K562 (cell line): ENCODE results near the gene AMER3. TPM values are rescaled to one million over a fixed set of nuclear protein-coding genes. Genes with fewer than 3 reads are reported as not detected.

Experiments used
- ATAC-seq: fragments of 200-7000 bp; cut with Tn5 transposase; 3 replicates; pipeline ENCODE4 v1.9.1; 2020; ENCODE audit warnings: moderate library complexity
- BruUV-seq: library from RNA; stranded (reverse); fragments of 400-500 nt; replicated peaks from 2 replicates; lab custom pipeline; 2021; lab: Mats Ljungman, UMichigan
- CTCF ChIA-PET: fragments of 300-600 bp; formaldehyde crosslinking; extraction: SDS; loops from one replicate; lab custom pipeline; 2021; ENCODE audit warnings: low intra/inter-chr PET ratio; lab: Yijun Ruan, JAX
- POLR2A ChIA-PET: fragments of 300-600, 350-650 bp; sonication (Branson Sonifier 250); formaldehyde crosslinking; extraction: SDS; loops from one replicate; lab custom pipeline; 2021; ENCODE audit warnings: antibody characterized with exemption, inconsistent platforms; lab: Yijun Ruan, JAX
- DNase-seq, 4 experiments: peaks; one replicate each; pipeline versions ENCODE4 v3.0.0 to v3.0.0-alpha.2; 2011 to 2018; ENCODE audit warnings: low spot score in 3 of 4, mixed read lengths in 3 of 4; ENCODE audit errors: extremely low read depth in 1 of 4
- FAIRE-seq: peaks from 2 replicates; lab custom pipeline; 2011; peaks lifted over from hg19 to GRCh38; lab: Jason Lieb, UNC
- H2AFZ ChIP-seq: 2 replicates; pipeline ENCODE4 v1.6.0; 2011; ENCODE audit warnings: low read depth, low read length, control low read depth, inconsistent platforms
- H3K27ac ChIP-seq: fragments of 200-600 bp; 3 replicates; pipeline ENCODE4 v1.8.0; 2011; ENCODE audit warnings: low read depth, mild to moderate bottlenecking, control low read depth, inconsistent platforms, low read length, moderate library complexity, mixed read lengths; ENCODE audit errors: extremely low read depth
- H3K27me3 ChIP-seq, 2 experiments: fragments of 300-600 bp in 1 of 2; 2 replicates in 1 of 2; 3 replicates in 1 of 2; pipeline versions ENCODE4 v1.6.0 to v1.8.0; 2011; ENCODE audit warnings: inconsistent platforms in 2 of 2, low read length in 2 of 2, mild to moderate bottlenecking in 1 of 2, mixed read lengths in 1 of 2, moderate library complexity in 1 of 2; ENCODE audit not compliant: control insufficient read depth in 2 of 2, insufficient read depth in 2 of 2
- H3K36me3 ChIP-seq: fragments of 300-600 bp; 3 replicates; pipeline ENCODE4 v1.8.0; 2011; ENCODE audit warnings: mild to moderate bottlenecking, low read length, inconsistent platforms; ENCODE audit not compliant: control insufficient read depth, insufficient read depth
- H3K4me1 ChIP-seq, 2 experiments: fragments of 200-600 bp in 1 of 2; replicated peaks in 1 of 2; 2 replicates in 1 of 2; 3 replicates in 1 of 2; pipeline versions ENCODE4 v1.5.1 to v1.8.0; 2011; ENCODE audit warnings: inconsistent platforms in 2 of 2, low read length in 2 of 2, mild to moderate bottlenecking in 1 of 2, mixed read lengths in 1 of 2, moderate library complexity in 1 of 2; ENCODE audit not compliant: control insufficient read depth in 2 of 2, insufficient read depth in 2 of 2
- H3K4me2 ChIP-seq: 2 replicates; pipeline ENCODE4 v1.6.1; 2011; ENCODE audit warnings: low read length, control low read depth, inconsistent platforms, mixed read lengths; ENCODE audit not compliant: insufficient read depth
- H3K4me3 ChIP-seq: fragments of 200-600 bp; sonication (generic), shearing (Covaris generic); 2 replicates; pipeline ENCODE4 v1.5.1; 2016; ENCODE audit warnings: control low read depth, inconsistent platforms
- H3K79me2 ChIP-seq: fragments of 200-600 bp; 3 replicates; pipeline ENCODE4 v1.8.0; 2011; ENCODE audit warnings: low read length, inconsistent platforms; ENCODE audit not compliant: control insufficient read depth, insufficient read depth
- H3K9ac ChIP-seq, 2 experiments: 2 replicates each; pipeline versions ENCODE4 v1.6.0 to v1.6.1; 2011; ENCODE audit warnings: low read depth in 2 of 2, low read length in 2 of 2, control low read depth in 1 of 2, inconsistent platforms in 1 of 2, mild to moderate bottlenecking in 1 of 2, mixed read lengths in 1 of 2; ENCODE audit not compliant: insufficient read depth in 1 of 2
- H3K9me1 ChIP-seq: one replicate; pipeline ENCODE4 v1.6.0; 2011; ENCODE audit warnings: inconsistent platforms, mild to moderate bottlenecking, low read length, moderate library complexity; ENCODE audit not compliant: control insufficient read depth, insufficient read depth
- H3K9me3 ChIP-seq: replicated peaks from 2 replicates; pipeline ENCODE4 v1.5.1; 2011; ENCODE audit warnings: low read depth, low read length, inconsistent platforms; ENCODE audit not compliant: control insufficient read depth, insufficient read depth
- H4K20me1 ChIP-seq: replicated peaks from 2 replicates; pipeline ENCODE4 v1.6.1; 2011; ENCODE audit warnings: low read length, inconsistent platforms, mixed read lengths; ENCODE audit not compliant: control insufficient read depth, insufficient read depth
- C11orf30 ChIP-seq: fragments of 450-650 bp; IDR thresholded peaks from 2 replicates; pipeline ENCODE4 v1.6.1; 2016; ENCODE audit warnings: low read depth, mild to moderate bottlenecking
- KLF13 ChIP-seq: fragments of 450-650 bp; IDR thresholded peaks from 2 replicates; pipeline ENCODE4 v1.6.1; 2016; ENCODE audit warnings: missing genetic modification characterization, low read depth, mild to moderate bottlenecking, missing compliant biosample characterization, moderate library complexity, borderline replicate concordance
- LCOR ChIP-seq: sonication (generic); formaldehyde crosslinking; IDR thresholded peaks from 2 replicates; pipeline ENCODE4 v1.8.0; 2022; ENCODE audit warnings: mild to moderate bottlenecking, missing genetic modification reagents
- MIER1 ChIP-seq: fragments of 450-650 bp; IDR thresholded peaks from 2 replicates; pipeline ENCODE4 v1.6.1; 2016; ENCODE audit warnings: antibody characterized with exemption, mild to moderate bottlenecking, low read depth
- NCOR1 ChIP-seq: fragments of 450-650 bp; IDR thresholded peaks from 2 replicates; pipeline ENCODE4 v1.6.1; 2016; ENCODE audit warnings: mild to moderate bottlenecking, moderate library complexity
- NFRKB ChIP-seq: fragments of 450-650 bp; IDR thresholded peaks from 2 replicates; pipeline ENCODE4 v1.6.1; 2016; ENCODE audit warnings: low read depth
- NR2F6 ChIP-seq: fragments of 450-650 bp; formaldehyde crosslinking; IDR thresholded peaks from 2 replicates; pipeline ENCODE4 v1.4.0; 2020; ENCODE audit warnings: mild to moderate bottlenecking
- SMARCA5 ChIP-seq: fragments of 450-650 bp; IDR thresholded peaks from 2 replicates; pipeline ENCODE4 v1.6.1; 2016
- YBX1 ChIP-seq: fragments of 450-650 bp; IDR thresholded peaks from 2 replicates; pipeline ENCODE4 v1.7.1; 2016; ENCODE audit warnings: mild to moderate bottlenecking
- ZEB2 ChIP-seq: fragments of 450-650 bp; IDR thresholded peaks from 2 replicates; pipeline ENCODE4 v1.6.1; 2016
- ZNF175 ChIP-seq: fragments of 200-800 bp; sonication (Bioruptor generic); IDR thresholded peaks from 2 replicates; pipeline ENCODE4 v1.6.1; 2016; ENCODE audit warnings: low read depth, mild to moderate bottlenecking, missing genetic modification characterization, missing compliant biosample characterization
- ZNF507 ChIP-seq: conservative IDR thresholded peaks from 2 replicates; pipeline ENCODE4 v1.6.1; 2017; ENCODE audit warnings: missing genetic modification characterization, missing compliant biosample characterization
- WGBS: fragments of 100-300 bp; shearing (Covaris generic); methylation state at CpG from one replicate; pipeline ENCODE4 v1.1.6; 2016; ENCODE audit warnings: low coverage, mixed read lengths; ENCODE audit not compliant: insufficient coverage; ENCODE audit errors: missing lambda C conversion rate; 5-methylcytosine and 5-hydroxymethylcytosine counted together
- in situ Hi-C: fragments of 300-500 bp; cut with MboI; formaldehyde crosslinking; loops from 4 replicates; pipeline ENCODE4 v1.15.0; 2018; ENCODE audit warnings: inconsistent platforms, mixed read lengths
- intact Hi-C: fragments of 100-400 bp; cut with micrococcal nuclease; formaldehyde crosslinking; loops from 2 replicates; pipeline ENCODE4 v1.14.2; 2022
- polyA plus RNA-seq, 8 experiments: library from polyadenylated mRNA; depleted of rRNA in 4 of 8; stranded (reverse) in 5 of 8; unstranded in 3 of 8; fragments of >200 nt; fragmentation: Nextera tagmentation in 2 of 8; fragmentation: Illumina TruSeq in 1 of 8; extraction: Ambion mirVana in 2 of 8; extraction: Trizol in 1 of 8; gene quantifications; 2 replicates each; pipeline versions ENCODE4 v1.2.1 to v1.2.3, GENCODE V29; 2011 to 2014; ENCODE audit warnings: inconsistent platforms in 1 of 8, missing spikeins in 1 of 8
- total RNA-seq, 7 experiments: library from RNA; depleted of rRNA in 6 of 7; stranded (reverse); fragments of >200 nt in 6 of 7; fragmentation: Illumina TruSeq in 2 of 7; extraction: Trizol in 2 of 7; gene quantifications; 2 replicates each; pipeline versions ENCODE4 v1.2.1 to v1.2.3, GENCODE V29; 2011 to 2021; ENCODE audit warnings: low replicate concordance in 1 of 7

Gene AMER3
- total and polyA plus RNA-seq, 9 of the 15 experiments (the other 6 are each of a cell fraction or from before 2014, with no cell fraction given) = not detected

DNA sequence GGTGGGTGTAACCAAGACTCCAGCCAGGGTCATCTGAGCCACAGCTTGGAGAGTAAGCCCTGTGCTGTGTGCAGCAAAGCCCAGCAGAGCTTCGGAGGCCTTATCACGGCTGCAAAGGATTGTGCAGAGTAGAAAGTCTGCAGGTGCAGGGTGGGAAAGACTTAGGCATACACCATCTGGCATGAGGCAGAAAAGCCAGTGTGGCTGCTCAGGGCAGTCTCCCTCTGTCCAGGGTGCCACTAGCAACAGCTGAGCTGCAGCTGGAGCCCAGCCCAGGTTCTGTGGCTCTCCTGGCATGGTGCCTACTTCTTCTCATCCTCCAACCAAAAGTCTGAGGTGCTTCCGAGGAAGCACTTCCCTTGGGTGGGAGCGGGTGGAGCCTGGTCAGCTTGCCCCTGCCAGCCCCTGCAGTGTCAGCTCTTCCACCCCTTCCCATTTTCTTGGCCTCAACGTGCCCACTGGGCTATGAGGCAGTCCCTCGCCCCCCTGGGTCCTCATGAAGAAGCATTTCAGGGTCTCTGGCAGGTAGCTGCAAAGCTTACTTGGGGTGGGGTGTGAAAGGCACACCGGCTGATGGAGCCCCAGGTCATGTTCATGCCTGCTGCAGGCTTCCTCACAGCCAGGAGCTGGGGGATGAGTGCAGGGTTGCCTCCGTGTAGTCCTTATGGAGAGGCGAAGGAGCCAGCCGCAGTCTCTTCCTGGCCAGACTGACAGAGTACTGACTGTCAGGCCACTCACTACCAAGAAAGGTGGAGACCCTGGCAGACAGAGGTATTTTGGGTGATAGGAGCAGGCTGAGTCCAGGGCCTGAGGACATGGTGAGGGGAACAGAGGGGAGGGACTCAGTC lies 4.8 kb downstream of the AMER3 start:
- ATAC-seq (no peak), DNase-seq (no peak), FAIRE-seq (no peak)
- Histone ChIP-seq H2AFZ (no peak overlapping the region), H3K79me2 (no peaks in the 10 kb centered on the region), H3K36me3 (no peaks in the 10 kb centered on the region), H3K4me3 (no peak overlapping the region), H3K9ac (no peak overlapping the region), H3K27me3 (peaks cover 5 to 70% of the 10 kb centered on the region in 2 experiments), H3K27ac (no peak overlapping the region), H3K9me1 (no peaks in the 10 kb centered on the region), H3K4me1 (peaks cover 0 to 12% of the 10 kb centered on the region in 2 experiments; a peak in 2 of 5 replicates), H3K9me3 (no peaks in the 10 kb centered on the region), H3K4me2 (no peak overlapping the region), H4K20me1 (no peaks in the 10 kb centered on the region; the same call in 1 of the 2 replicates)
- ChIA-PET CTCF (no interaction called here), POLR2A (interaction anchor here (0.6 to 1.1 kb wide), 2 partner anchors 11 to 60 kb away, joined by 3 read pairs; no protein-coding TSS in a partner anchor)
- in situ Hi-C loops (no loop called here), intact Hi-C loops (no loop called here)
- no peak for TF ChIP-seq SMARCA5
- TF ChIP-seq ZNF507 (tag) = no peak
- TF ChIP-seq LCOR (CRISPR knock-in tag) = no peak
- no peak for TF ChIP-seq YBX1
- no peak for TF ChIP-seq NR2F6 (CRISPR knock-in tag)
- TF ChIP-seq C11orf30 = no peak
- no peak for TF ChIP-seq ZNF175 (CRISPR knock-in tag)
- no peak for TF ChIP-seq MIER1
- no peak for TF ChIP-seq ZEB2
- TF ChIP-seq NFRKB = no peak
- no peak for TF ChIP-seq NCOR1
- TF ChIP-seq KLF13 (tag) = no peak
- WGBS = 0% methylated on average over 8 of the region's 10 CpGs
- no TSS peak for BruUV-seq
